Stimulated activated CD4-positive, alpha-beta T cell treated with anti-CD3 and anti-CD28 coated beads, Interleukin-2, amount 100 ng/mL, for 24 hours (primary cell): ENCODE results near the gene TGFBR2.

Experiments used
- DNase-seq, 2 donors: peaks; one replicate each; pipeline ENCODE4 v3.0.0-alpha.2; 2020

TGFBR2 gene

GRCh38 chr3:30638685-30639412, 32.4 kb downstream of the TGFBR2 start:
- no peak for DNase-seq

DNA sequence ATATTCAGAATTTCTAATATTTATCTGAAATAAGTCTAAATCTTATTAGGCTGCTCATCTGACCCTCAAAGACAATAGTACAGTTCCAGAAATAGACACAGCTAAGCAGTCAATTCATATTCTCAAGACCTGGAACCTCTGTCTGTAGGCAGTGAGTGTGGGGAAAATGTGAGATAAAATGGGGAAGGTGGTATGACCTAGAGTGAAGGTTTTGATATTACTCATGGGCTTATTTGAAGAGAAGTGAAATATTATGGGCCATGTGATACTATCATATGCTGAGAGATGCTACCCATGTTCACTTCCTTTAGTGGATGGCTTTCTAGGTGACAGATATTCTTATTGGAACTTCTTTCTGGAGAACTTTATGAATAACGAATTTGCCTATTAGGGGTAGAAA, 33.5 kb downstream of the TGFBR2 start:
- no peak for DNase-seq

GRCh38 chr3:30640851-30641250, 34.5 kb downstream of the TGFBR2 start:
- no peak for DNase-seq

DNA sequence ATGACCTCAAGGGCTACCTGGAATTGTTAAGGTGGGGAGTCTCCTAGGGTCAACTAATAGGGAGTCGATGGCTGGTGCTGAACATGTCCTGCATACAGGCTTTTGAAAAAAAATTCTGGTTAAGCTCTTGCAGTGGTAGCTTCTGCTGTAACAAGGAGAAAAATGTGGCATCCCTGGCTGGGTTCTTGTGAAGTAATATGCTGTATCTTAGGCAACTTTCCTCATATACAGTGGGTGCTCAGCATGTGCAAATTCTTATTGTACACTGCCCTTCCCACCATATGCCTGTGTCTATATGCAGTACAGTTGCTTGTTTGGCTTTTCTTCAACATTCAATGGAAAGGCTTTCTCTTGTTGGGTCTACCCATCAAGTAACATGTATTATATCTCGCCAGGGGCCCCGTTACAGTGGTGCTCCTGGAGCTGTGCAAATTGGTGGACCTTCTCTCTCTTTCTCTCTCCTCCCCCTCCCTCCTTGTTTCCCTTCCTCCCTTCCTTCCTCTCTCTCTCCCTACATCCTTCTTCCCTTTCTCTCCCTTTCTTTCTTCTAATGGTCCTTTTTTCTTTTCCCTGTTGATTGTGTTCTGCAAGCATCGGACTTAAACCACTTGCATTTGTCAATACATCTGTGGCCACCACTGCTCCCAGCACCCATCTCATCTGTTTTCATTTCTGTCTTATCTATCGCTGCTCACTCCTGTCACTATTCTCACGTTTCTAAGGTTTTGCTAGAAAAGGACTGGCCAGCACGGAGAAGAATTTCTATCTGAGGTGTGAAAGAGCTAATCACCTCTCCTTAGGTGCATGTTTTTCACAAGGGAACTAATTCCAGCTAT, 35.2 kb downstream of the TGFBR2 start:
- DNase-seq: no peak

DNA sequence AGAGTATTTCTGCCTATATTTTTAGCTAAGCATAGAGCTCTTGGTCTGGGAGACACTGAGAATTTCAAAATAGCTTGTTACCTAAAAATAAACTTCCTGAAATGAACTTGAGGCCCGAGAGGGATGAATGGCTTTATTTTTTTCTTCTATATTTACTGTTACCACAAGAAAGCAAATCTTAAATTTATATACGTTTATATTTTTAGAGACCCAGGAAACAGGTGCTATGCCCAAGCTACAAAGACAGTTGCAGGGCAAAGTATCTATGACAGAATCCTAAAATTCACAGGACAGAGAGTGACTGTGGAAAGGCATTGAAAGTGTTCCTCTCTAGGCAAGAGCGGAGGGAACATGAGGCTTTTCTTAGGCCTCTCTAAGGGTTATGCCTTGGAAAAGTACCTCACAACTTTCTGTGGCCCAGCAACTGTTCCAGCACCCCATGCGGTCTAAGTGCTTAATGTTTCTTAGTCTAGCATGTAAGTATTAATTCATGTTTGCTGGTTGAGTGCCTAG, 36.5 kb downstream of the TGFBR2 start:
- DNase-seq: no peak

DNA sequence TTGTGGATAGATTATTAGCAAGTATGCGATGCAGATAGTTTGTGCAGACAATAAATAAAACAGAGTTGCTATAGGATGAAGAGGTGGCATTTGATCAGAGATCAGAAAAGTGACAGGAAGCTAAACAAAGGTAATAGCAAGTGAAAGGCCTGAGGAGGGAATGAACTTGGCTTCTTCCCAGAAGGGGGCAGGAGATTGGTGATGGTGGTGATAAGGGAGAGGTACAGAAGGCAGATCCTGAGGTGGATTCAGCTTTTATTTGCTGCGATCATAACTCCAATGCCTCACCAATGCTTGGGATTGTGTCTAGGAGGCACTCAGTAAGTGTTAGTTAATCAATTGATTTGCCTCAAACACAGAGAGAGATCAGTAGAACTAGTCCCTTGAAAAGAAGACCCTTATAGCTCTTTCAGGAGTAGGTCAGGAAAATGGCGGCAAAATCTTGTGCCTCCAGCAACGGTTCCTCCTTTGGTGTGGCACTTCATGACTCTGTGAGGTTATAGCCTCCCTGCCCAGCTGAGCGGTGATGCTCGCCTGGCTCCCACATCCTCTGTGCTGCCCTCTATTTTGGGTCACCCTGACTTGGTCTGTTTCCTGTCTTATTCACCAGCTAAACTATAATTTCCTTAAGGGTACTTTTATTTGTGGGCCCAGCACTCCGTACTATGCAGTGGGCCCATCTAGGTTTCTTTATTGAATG, 37.5 kb downstream of the TGFBR2 start:
- peak; percentile 44 to 54 for DNase-seq

GRCh38 chr3:30644615-30645014, 38.2 kb downstream of the TGFBR2 start:
- DNase-seq: peak in 1 of 2 donors; percentile 64

DNA sequence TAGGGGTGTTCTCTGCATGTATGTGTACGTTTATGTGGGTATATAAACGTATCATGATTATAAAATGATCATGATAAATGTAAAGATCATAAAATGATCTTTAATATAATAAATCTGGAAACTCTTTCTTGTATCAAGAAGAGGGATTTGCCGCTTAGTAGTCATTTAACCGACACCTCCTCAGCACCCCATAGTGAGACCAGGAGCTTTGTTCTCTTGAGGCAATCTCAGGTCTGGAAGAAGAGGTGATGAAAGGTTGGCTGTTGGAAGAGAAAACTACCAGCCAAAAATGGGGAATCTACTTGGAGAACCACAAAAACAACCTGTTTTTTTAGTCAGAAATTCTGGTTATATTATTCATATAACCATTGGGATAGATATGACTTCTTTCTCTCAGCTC, 38.7 kb downstream of the TGFBR2 start:
- DNase-seq: no peak

- DNase-seq: no peak
Observed at GRCh38 chr3:30646181-30646876, 39.9 kb downstream of the TGFBR2 start.

DNA sequence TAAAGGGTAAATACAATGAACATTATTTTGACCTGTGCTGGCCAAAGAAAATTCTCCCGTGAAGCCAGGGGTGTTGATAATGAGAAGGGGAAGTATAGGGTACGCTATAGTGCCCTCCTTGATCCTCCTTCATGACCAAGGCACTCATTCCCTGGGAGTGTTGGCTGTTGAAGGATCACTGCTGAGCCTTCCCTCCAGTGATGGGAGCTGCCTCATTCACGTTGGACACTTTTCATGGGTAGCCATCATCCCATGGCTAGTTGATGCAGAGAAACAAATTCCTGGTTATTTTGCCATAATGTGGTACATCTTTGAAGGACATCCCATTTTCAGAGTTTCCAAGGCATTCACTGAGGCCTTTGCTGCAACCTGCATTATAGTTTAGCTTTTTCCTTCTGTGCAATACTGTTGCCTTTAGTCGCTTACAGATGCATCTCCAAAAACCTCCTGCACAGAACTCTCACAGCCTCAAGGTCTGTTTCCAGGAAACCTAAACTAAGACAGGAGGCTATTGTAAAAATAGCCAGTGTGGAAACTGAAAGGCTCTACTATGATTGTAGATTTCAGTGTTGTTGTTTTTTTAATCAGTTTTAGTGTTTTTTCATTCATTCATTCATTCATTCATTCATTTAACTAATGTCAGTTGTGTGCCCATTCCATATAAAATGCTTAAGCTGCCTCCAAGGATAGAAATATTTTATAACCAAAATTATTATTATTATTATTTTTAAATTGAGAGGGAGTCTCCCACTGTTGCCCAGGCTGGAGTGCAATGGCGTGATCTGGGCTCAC, 40.8 kb downstream of the TGFBR2 start:
- DNase-seq: no peak

DNA sequence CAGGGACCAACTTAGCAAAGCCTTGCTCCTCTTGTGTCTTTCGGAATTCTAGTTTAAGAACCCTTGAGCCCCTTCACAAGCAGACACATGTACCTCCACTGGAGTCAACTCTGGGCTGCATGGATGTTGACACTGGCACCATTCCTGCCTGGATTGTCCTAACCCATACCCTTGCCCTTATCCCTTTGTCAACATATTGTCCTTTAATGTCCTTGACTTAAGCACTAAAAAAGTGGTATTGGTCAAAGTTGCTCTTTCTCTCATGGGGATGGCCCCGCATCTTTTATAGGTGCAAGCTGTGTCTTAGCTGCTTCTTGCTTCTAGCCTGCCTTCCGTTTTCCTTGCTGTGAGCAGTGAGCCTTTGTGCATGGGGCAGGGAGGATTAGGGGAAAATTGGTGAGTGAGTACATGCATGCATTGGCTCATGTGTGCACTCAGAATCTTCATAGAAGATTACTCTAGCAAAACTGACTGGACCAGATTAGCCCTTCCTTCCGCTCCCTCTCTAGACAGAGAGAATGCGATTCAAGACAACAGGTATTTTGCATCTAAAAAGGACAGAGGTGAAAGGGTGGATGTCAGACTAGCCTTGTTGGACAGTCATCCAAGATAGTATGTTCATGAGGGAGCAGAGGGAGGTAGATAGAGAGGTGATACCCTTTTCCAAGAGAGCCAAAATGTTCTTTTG, 42.4 kb downstream of the TGFBR2 start:
- no peak for DNase-seq

- no peak for DNase-seq
Observed at GRCh38 chr3:30649572-30650318, 43.3 kb downstream of the TGFBR2 start.

GRCh38 chr3:30650348-30650995, 44.1 kb downstream of the TGFBR2 start:
- no peak for DNase-seq

- no peak for DNase-seq
Observed at GRCh38 chr3:30654269-30654668, 47.9 kb downstream of the TGFBR2 start.

DNA sequence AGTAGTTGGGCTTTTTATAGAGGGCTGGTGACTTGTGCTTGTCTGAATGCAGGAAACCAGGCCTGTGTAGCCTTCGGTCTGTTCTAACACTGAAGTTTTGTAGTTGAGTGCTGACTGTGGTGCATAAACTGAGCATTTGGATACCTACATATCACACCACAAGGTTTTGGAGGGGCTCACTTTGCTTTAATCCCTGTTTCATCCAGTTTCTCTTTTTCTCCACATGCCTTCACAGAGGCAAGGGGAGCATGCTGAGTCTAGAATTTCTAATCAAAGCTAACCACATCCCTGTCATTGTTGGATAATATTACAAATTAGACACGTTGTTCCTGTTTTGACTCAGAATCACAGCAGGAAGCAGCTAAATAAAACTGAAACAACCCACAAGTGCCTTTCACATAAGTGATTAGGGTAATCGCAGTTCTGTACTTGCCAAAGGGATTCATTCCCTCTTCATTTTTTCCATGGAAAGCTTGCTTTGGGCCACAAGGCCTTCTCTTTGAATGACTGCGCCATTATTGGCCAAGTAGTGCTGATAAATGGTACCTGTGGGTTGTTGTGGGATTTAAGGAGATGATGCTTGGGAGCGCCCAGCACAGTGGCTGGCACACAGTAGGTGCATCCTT, 48.9 kb downstream of the TGFBR2 start:
- DNase-seq: peak in 1 of 2 donors; percentile 47

GRCh38 chr3:30656624-30657141, 50.3 kb downstream of the TGFBR2 start:
- DNase-seq: no peak

DNA sequence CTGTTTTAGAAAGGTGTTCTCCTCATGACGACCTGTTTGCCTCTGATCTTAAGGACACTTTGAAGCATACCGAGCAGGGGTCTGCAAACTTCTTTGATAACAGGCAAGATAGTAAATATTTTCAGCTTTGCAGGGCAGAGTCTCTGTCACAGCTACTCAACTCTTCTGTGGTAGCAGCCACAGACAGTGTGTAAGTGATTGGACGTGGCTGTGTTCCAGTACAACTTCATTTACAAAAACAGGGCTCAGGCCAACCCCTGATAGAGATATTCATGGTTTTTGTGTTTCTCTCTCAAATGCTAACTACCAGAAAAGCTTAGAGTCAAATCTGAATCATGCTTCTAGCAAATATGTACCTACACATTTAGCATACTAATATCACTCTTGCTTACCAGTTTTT, 51.5 kb downstream of the TGFBR2 start:
- DNase-seq: no peak

DNA sequence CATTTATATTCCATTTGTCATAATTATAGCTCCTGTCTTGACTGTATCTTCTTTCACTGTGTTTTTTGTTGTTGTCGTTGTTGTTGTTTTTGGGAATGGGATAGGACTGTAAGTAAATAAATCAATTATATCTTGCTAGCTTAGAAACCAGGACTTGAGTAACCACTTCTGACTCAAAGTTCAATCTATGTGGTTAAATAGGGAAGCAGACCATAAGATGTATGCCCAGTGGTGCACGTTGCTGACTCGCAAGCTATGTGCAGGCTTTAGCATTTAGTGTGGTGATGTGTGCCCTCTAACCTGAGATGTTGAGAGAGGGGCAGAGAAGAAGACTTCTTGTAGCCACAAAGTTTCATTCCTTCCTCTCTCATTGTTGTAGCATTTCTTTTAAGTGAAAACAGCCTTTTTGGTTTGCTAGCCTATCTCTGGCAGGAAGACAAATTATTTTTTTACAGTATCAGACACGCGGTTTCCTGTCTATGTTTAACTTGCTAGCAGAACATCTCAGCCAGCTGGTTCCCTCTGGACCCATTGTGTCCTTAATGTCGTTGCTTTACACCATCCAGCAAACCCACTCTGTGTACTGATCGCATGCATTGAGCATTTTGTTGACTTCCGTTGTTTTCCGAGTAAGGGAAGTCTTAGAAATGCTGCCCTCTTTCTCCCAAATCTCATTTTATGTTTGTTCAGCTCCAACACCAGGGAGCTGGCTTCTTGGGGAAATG, 52.1 kb downstream of the TGFBR2 start:
- DNase-seq: peak; percentile 52 to 59
